Neural progenitor cell (in vitro differentiated cells): Measurements from ENCODE around the gene HTR7. TPM values are rescaled to one million over a fixed set of nuclear protein-coding genes. Genes with fewer than 3 reads are reported as not detected.

ENCODE experiments used
- DNase-seq: peaks from one replicate; pipeline ENCODE4 v3.0.0-alpha.2; 2016; ENCODE audit warnings: low spot score
- H2AFZ ChIP-seq: fragments of 200-600 bp; sonication (generic); replicated peaks from 2 replicates; pipeline ENCODE4 v1.6.1; 2016; ENCODE audit warnings: antibody characterized with exemption
- H3F3A ChIP-seq: fragments of 200-600 bp; sonication (generic); 2 replicates; pipeline ENCODE4 v1.6.1; 2016; ENCODE audit warnings: antibody characterized with exemption, low read depth
- H3K27ac ChIP-seq: fragments of 200-600 bp; sonication (generic); 2 replicates; pipeline ENCODE4 v1.5.1; 2016; ENCODE audit warnings: mild to moderate bottlenecking
- H3K27me3 ChIP-seq: fragments of 200-600 bp; sonication (generic); 2 replicates; pipeline ENCODE4 v1.6.1; 2016; ENCODE audit warnings: mild to moderate bottlenecking, moderate library complexity
- H3K36me3 ChIP-seq: fragments of 200-600 bp; sonication (generic); 2 replicates; pipeline ENCODE4 v1.5.1; 2016
- H3K4me1 ChIP-seq: fragments of 200-600 bp; sonication (generic); 2 replicates; pipeline ENCODE4 v1.6.1; 2016; ENCODE audit warnings: mixed run types
- H3K4me2 ChIP-seq: fragments of 200-600 bp; sonication (generic); 2 replicates; pipeline ENCODE4 v1.6.1; 2016
- H3K4me3 ChIP-seq: fragments of 200-600 bp; sonication (generic); 2 replicates; pipeline ENCODE4 v1.5.1; 2016
- H3K79me2 ChIP-seq: fragments of 200-600 bp; sonication (generic); 2 replicates; pipeline ENCODE4 v1.6.1; 2016; ENCODE audit warnings: low read depth
- H3K9ac ChIP-seq: fragments of 200-600 bp; sonication (generic); 2 replicates; pipeline ENCODE4 v1.6.1; 2016
- H3K9me3 ChIP-seq: fragments of 200-600 bp; sonication (generic); 2 replicates; pipeline ENCODE4 v1.5.1; 2016; ENCODE audit warnings: low read depth
- H4K20me1 ChIP-seq: fragments of 200-600 bp; sonication (generic); 2 replicates; pipeline ENCODE4 v1.6.1; 2016; ENCODE audit warnings: low read depth
- H3K27ac Mint-ChIP-seq: 3 replicates; pipeline ENCODE4 v1.8.0; 2021; ENCODE audit warnings: mixed read lengths
- H3K27me3 Mint-ChIP-seq: 2 replicates; pipeline ENCODE4 v1.8.0; 2022; ENCODE audit warnings: low read depth, mild to moderate bottlenecking, inconsistent platforms, moderate library complexity, mixed read lengths; ENCODE audit not compliant: insufficient read depth
- H3K36me3 Mint-ChIP-seq: 3 replicates; pipeline ENCODE4 v1.8.0; 2021; ENCODE audit warnings: mixed read lengths
- H3K4me1 Mint-ChIP-seq: 3 replicates; pipeline ENCODE4 v1.8.0; 2021; ENCODE audit warnings: mixed read lengths
- H3K4me3 Mint-ChIP-seq: 3 replicates; pipeline ENCODE4 v1.8.0; 2021; ENCODE audit warnings: mild to moderate bottlenecking, moderate library complexity, mixed read lengths
- H3K9me3 Mint-ChIP-seq: 3 replicates; pipeline ENCODE4 v1.8.0; 2020; ENCODE audit warnings: mixed read lengths
- EZH2 ChIP-seq: fragments of 200-600 bp; sonication (generic); IDR thresholded peaks from 2 replicates; pipeline ENCODE4 v1.6.1; 2017; ENCODE audit warnings: antibody characterized with exemption, mild to moderate bottlenecking, moderate library complexity
- EZH2phosphoT487 ChIP-seq: fragments of 200-600 bp; sonication (generic); IDR thresholded peaks from 2 replicates; pipeline ENCODE4 v1.6.1; 2017; ENCODE audit warnings: antibody characterized with exemption
- total RNA-seq: library from RNA; depleted of rRNA; stranded (reverse); fragments of >200 nt; gene quantifications from 2 replicates; pipeline ENCODE4 v1.2.3, GENCODE V29; 2015; ENCODE audit warnings: low replicate concordance
- TF ChIP-seq, protein P1 (sequence below): fragments of 200-600 bp; sonication (generic); IDR thresholded peaks from 2 replicates; pipeline ENCODE4 v1.5.1; 2017; ENCODE audit warnings: antibody characterized with exemption, mild to moderate bottlenecking

The HTR7 gene
- total RNA-seq, 1 donor from 2014 or later, result not detected

DNA sequence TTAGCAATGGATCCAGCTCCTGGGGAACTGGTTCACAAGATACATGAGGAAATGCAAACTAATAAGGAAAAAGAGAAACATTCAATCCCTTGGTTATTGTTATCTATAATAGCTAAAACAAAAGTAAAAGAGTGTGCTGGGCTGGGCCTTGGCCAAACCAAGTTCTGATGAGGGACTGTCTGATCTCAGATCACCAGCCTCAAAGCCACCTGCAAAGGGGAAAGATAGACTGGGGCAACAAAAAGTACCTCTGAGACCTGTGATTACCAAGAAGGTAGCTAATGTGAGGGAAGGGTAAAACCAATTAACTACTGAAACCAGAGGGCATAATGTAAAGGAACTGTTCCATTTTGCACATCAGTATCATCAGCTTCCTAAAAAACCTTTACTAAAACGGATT, 51.2 kb downstream of the HTR7 start:
- H3K27ac ChIP-seq, result no peak overlapping the region
- TF ChIP-seq EZH2phosphoT487, result no peak
- TF ChIP-seq, protein P1, sequence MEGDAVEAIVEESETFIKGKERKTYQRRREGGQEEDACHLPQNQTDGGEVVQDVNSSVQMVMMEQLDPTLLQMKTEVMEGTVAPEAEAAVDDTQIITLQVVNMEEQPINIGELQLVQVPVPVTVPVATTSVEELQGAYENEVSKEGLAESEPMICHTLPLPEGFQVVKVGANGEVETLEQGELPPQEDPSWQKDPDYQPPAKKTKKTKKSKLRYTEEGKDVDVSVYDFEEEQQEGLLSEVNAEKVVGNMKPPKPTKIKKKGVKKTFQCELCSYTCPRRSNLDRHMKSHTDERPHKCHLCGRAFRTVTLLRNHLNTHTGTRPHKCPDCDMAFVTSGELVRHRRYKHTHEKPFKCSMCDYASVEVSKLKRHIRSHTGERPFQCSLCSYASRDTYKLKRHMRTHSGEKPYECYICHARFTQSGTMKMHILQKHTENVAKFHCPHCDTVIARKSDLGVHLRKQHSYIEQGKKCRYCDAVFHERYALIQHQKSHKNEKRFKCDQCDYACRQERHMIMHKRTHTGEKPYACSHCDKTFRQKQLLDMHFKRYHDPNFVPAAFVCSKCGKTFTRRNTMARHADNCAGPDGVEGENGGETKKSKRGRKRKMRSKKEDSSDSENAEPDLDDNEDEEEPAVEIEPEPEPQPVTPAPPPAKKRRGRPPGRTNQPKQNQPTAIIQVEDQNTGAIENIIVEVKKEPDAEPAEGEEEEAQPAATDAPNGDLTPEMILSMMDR, result no peak
- no peak for TF ChIP-seq EZH2
- no peak overlapping the region for H3K27ac Mint-ChIP-seq
- peaks cover 28% of the 10 kb centered on the region for H3K9me3 Mint-ChIP-seq
- peaks cover 6% of the 10 kb centered on the region for H3K27me3 Mint-ChIP-seq
- H3K4me1 Mint-ChIP-seq, result no peaks in the 10 kb centered on the region
- no peak overlapping the region for H2AFZ ChIP-seq
- no peak overlapping the region for H3K4me3 Mint-ChIP-seq
- no peak overlapping the region for H3K4me2 ChIP-seq
- no peaks in the 10 kb centered on the region for H4K20me1 ChIP-seq
- no peaks in the 10 kb centered on the region for H3K36me3 Mint-ChIP-seq
- no peak overlapping the region for H3K9ac ChIP-seq
- H3K79me2 ChIP-seq, result no peaks in the 10 kb centered on the region
- no peaks in the 10 kb centered on the region for H3K9me3 ChIP-seq
- H3K4me1 ChIP-seq, result no peaks in the 10 kb centered on the region
- H3K4me3 ChIP-seq, result no peak overlapping the region
- DNase-seq, result no peak
- no peaks in the 10 kb centered on the region for H3K27me3 ChIP-seq
- H3F3A ChIP-seq, result no peaks in the 10 kb centered on the region
- H3K36me3 ChIP-seq, result no peaks in the 10 kb centered on the region

DNA sequence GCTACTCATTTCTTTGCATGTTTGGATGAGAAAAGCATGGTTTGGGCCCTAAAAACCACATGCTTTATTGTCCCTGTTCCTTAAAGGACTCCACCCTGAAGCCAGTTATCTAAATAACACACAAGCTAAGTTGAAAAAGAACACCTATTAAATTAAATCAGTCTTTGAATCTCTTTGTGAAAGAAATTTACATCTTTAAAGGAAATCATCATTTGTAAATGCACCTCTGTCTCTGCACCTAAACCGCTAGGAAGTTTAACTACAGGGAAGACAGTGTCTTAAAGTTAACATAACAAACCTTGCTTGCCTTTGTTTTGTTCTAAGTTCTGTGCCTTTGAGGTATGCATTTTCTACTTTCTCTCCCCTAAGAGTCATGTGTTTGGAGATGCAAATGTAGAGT, 52.6 kb downstream of the HTR7 start:
- H3K9ac ChIP-seq, result no peak overlapping the region
- H3K4me1 Mint-ChIP-seq, result no peaks in the 10 kb centered on the region
- H3K9me3 ChIP-seq, result no peaks in the 10 kb centered on the region
- no peak overlapping the region for H3K27ac ChIP-seq
- H3F3A ChIP-seq, result no peaks in the 10 kb centered on the region
- no peaks in the 10 kb centered on the region for H3K4me1 ChIP-seq
- H3K27ac Mint-ChIP-seq, result no peak overlapping the region
- H3K27me3 Mint-ChIP-seq, result peaks cover 8% of the 10 kb centered on the region
- H3K79me2 ChIP-seq, result no peaks in the 10 kb centered on the region
- no peak overlapping the region for H3K4me3 ChIP-seq
- H3K36me3 ChIP-seq, result no peaks in the 10 kb centered on the region
- TF ChIP-seq, protein P1, result no peak
- no peak for TF ChIP-seq EZH2phosphoT487
- no peak for TF ChIP-seq EZH2
- no peak for DNase-seq
- H2AFZ ChIP-seq, result no peak overlapping the region
- H3K27me3 ChIP-seq, result no peaks in the 10 kb centered on the region
- peaks cover 28% of the 10 kb centered on the region for H3K9me3 Mint-ChIP-seq
- no peak overlapping the region for H3K4me3 Mint-ChIP-seq
- no peaks in the 10 kb centered on the region for H4K20me1 ChIP-seq
- H3K36me3 Mint-ChIP-seq, result no peaks in the 10 kb centered on the region
- H3K4me2 ChIP-seq, result no peak overlapping the region

DNA sequence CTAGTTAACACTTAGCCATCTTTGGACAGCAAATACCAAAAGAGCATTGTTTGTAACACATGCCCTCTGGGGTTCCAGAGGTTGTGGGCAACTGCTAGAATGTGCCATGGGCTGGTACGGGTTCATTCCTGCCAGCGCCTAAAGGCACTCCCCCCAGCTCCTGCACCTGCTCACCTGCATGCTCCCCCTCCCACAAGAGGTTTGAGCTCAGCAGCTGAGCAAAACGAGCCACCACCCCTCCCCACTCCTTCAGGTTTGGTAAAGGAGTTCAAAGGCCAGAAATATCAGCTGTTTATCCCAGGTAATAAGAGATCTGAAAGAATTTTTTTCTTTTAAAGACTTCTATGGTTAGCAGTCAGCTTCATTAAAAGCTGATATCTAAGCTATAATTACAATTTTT, 53.5 kb downstream of the HTR7 start:
- TF ChIP-seq EZH2 (no peak), EZH2phosphoT487 (no peak)
- TF ChIP-seq, protein P1, result no peak
- Histone ChIP-seq H2AFZ (no peak overlapping the region), H3K36me3 (no peaks in the 10 kb centered on the region), H3F3A (no peaks in the 10 kb centered on the region), H3K79me2 (no peaks in the 10 kb centered on the region), H4K20me1 (no peaks in the 10 kb centered on the region), H3K4me2 (no peak overlapping the region), H3K9me3 (no peaks in the 10 kb centered on the region), H3K27me3 (no peaks in the 10 kb centered on the region), H3K4me3 (no peak overlapping the region), H3K27ac (no peak overlapping the region), H3K9ac (no peak overlapping the region), H3K4me1 (no peaks in the 10 kb centered on the region)
- H3K9me3 Mint-ChIP-seq, result peaks cover 28% of the 10 kb centered on the region
- H3K27me3 Mint-ChIP-seq, result peaks cover 7% of the 10 kb centered on the region
- H3K4me1 Mint-ChIP-seq, result no peaks in the 10 kb centered on the region
- no peak overlapping the region for H3K4me3 Mint-ChIP-seq
- H3K27ac Mint-ChIP-seq, result no peak overlapping the region
- H3K36me3 Mint-ChIP-seq, result no peaks in the 10 kb centered on the region
- no peak for DNase-seq

DNA sequence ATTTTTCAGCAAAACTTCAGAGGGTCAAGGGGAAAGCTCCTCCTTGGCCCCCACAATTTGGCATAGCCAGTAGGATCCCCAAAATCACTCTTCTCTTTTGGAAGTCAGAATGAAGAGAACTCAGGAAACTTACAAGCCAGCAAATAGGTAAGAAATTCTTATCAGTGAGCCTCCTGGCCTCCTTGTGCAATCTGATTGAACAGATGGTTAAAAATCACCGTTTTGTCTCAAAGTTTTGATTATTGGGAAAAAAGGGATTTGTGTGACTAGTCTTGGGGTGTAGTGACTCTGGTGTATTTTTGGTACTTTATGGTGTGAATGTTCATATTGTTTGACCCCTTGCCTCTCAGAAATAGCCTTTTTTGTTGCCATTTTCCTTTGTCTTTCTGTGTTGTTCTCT, 56.2 kb downstream of the HTR7 start:
- Mint-ChIP-seq H3K36me3 (no peaks in the 10 kb centered on the region), H3K27me3 (peaks cover 2% of the 10 kb centered on the region), H3K27ac (no peak overlapping the region), H3K9me3 (peaks cover 8% of the 10 kb centered on the region), H3K4me1 (no peaks in the 10 kb centered on the region), H3K4me3 (no peak overlapping the region)
- TF ChIP-seq EZH2phosphoT487 (no peak), EZH2 (no peak)
- TF ChIP-seq, protein P1, result no peak
- Histone ChIP-seq H3K9me3 (no peaks in the 10 kb centered on the region), H3K9ac (no peak overlapping the region), H3K4me3 (no peak overlapping the region), H2AFZ (no peak overlapping the region), H3F3A (no peaks in the 10 kb centered on the region), H3K79me2 (no peaks in the 10 kb centered on the region), H4K20me1 (no peaks in the 10 kb centered on the region), H3K27me3 (no peaks in the 10 kb centered on the region), H3K27ac (no peak overlapping the region), H3K36me3 (no peaks in the 10 kb centered on the region), H3K4me1 (no peaks in the 10 kb centered on the region), H3K4me2 (no peak overlapping the region)
- no peak for DNase-seq
